T-helper 1 cell (primary cell): ENCODE measurements around the gene KMT5B.

ENCODE experiments used
- DNase-seq, 5 donors: peaks; one replicate each; pipeline ENCODE4 v3.0.0-alpha.2; 2012 to 2020

Gene KMT5B

DNA sequence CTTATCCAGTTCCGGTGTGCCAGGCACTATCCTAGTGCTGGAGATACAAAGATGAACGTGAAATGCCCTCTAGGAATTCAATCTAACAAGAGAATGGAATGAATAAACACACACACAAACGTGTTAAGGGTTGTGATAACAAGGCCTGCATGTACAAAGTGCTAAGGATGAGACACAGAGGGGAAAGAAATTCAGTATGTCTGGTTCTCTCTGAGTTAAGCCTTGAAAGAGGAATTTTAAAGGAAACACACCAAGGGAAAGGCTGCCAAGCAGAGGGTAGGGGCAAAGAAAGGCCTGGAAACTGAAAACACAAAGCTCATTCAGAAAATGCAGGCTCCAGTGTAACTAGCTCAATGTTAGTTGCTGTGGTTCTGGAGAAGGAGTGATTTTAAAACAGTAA, 96.1 kb downstream of the KMT5B start:
- no peak for DNase-seq

DNA sequence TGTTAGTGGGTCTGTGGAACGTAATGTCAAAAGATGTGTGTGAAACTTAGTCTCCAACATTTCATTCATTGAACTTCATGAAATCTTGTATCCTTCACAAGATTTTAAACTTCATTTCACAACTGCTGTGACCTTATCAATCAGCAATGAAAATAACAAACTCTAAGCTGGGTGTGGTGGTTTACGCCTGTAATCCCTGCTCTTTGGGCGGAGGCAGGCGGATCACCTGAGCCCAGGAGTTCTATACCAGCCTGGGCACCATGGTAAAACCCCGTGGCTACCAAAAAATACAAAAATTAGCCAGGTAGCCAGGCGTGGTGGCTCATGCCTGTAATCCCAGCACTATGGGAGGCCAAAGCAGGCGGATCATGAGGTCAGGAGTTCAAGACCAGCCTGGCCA, 97.0 kb downstream of the KMT5B start:
- DNase-seq = no peak

DNA sequence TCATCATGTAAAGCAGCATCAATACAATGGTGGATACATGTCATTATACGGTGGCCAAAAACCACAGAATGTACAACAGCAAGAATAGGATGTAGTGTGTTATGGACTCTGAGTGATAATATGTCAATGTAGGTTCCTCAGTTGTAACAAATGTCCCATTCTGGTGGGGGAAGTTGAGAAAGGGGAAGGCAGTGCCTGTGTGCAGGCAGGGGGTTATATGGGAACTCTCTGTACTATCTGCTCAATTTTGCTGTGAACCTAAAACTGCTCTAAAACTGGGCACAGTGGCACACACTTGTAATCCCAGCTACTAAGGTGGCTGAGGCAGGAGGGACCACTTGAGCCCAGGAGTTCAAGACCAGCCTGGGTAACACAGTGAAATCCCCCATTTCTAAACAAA, 97.8 kb downstream of the KMT5B start:
- no peak for DNase-seq

DNA sequence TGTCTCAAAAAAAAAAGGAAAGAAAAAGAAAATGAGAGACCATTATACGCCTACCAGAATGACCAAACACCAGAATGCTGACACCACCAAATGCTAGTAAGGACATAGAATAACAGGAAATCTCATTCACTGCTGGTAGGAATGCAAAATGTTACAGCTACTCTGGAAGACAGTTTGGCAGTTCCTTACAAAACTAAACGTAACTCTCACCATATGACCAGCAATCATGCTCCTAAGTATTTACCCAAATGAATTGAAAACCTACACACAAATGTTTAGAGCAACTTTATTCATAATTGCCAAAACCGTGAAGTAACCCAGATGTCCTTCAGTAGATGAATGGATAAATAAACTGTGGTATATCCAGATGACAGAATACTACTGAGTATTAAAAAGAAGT, 99.1 kb downstream of the KMT5B start:
- DNase-seq = no peak

DNA sequence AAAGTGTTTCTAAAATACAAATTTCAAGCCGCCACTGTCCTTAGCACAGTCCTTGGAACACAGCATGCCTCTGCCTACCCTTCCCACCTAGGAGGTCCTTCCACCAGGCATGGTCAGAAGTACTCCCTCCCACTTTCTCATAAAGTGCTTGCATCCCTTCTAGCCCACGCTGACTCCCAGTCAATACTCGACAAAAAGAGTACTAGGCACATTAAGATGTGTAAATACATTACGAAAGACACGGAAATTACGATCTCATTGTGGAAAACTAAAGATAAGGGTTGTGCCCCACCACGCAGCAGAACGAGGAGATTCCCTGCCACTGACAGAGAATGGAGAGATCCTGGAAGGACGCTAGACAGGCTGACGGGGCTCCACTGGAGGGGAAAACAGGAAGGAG, 105.4 kb downstream of the KMT5B start:
- DNase-seq = no peak

DNA sequence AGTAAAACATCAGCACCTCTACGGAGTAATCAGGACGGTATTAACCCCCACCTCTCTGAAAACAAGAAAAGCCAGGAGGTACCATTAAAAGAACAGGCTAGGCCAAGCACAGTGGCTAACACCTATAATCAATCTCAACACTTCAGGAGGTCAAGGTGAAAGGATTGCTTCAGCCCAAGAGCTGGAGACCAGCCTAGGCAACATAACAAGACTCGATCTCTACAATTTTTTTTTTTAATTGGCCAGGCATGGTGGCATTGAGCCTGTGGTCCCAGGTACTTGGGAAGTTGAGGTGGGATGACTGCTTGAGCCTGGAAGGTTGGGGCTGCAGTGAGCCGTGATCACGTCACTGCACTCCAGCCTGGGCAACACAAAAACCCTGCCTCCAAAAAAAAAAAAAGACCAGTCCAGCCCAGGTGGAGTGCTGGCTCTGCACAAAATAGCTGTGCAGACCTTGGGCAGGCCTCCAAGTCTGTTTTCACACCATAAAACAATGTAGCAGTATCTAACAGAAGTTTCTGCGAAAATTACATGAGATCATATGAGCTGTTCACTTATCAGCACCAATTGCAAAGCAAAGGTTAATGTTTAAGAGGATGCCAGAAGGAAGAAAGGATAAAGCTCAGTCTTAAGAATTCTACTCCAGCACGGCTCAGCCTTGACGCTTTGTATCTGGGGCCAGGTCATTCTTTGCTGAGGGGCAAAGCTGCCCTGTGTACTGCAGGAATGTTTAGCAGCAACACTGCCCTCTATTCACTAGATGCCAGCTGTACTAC, 106.7 kb downstream of the KMT5B start:
- no peak for DNase-seq
